22Rv1 (cell line): ENCODE data around the gene IRF7.

Experiments
- H3K27ac ChIP-seq: fragments of 450-650 bp; 2 replicates; pipeline ENCODE4 v1.5.1; 2017
- ZFX ChIP-seq: fragments of 450-650 bp; IDR thresholded peaks from 2 replicates; pipeline ENCODE4 v1.6.1; 2017; ENCODE audit warnings: antibody characterized with exemption, borderline replicate concordance
- TF ChIP-seq, protein P1 (sequence below): fragments of 450-650 bp; IDR thresholded peaks from 2 replicates; pipeline ENCODE4 v1.5.1; 2017; ENCODE audit warnings: mild to moderate bottlenecking

IRF7 gene

DNA sequence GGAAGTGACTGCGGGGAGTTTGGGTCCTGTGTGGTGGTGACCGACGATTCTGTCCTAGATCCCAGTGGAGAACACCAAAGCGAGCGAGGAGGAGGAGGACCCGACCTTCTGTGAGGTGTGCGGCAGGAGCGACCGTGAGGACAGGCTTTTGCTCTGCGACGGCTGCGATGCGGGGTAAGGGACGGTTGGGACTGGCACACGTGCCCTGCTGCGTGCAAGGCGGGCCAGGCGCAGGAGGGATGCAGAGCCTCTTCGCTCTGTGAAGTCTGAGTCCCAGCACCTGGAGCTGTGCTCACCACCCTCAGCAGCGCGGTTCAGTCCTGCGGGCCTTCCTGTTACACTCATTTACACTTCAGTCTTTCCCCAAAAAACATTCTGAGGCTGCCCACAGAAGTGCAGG is 23.2 kb downstream of the IRF7 start:
- no peak overlapping the region for H3K27ac ChIP-seq
- TF ChIP-seq, protein P1, sequence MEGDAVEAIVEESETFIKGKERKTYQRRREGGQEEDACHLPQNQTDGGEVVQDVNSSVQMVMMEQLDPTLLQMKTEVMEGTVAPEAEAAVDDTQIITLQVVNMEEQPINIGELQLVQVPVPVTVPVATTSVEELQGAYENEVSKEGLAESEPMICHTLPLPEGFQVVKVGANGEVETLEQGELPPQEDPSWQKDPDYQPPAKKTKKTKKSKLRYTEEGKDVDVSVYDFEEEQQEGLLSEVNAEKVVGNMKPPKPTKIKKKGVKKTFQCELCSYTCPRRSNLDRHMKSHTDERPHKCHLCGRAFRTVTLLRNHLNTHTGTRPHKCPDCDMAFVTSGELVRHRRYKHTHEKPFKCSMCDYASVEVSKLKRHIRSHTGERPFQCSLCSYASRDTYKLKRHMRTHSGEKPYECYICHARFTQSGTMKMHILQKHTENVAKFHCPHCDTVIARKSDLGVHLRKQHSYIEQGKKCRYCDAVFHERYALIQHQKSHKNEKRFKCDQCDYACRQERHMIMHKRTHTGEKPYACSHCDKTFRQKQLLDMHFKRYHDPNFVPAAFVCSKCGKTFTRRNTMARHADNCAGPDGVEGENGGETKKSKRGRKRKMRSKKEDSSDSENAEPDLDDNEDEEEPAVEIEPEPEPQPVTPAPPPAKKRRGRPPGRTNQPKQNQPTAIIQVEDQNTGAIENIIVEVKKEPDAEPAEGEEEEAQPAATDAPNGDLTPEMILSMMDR = no peak
- TF ChIP-seq ZFX = no peak

GRCh38 chr11:590997-591396 is 24.8 kb downstream of the IRF7 start:
- H3K27ac ChIP-seq = no peak overlapping the region
- TF ChIP-seq ZFX = no peak
- TF ChIP-seq, protein P1 = no peak

DNA sequence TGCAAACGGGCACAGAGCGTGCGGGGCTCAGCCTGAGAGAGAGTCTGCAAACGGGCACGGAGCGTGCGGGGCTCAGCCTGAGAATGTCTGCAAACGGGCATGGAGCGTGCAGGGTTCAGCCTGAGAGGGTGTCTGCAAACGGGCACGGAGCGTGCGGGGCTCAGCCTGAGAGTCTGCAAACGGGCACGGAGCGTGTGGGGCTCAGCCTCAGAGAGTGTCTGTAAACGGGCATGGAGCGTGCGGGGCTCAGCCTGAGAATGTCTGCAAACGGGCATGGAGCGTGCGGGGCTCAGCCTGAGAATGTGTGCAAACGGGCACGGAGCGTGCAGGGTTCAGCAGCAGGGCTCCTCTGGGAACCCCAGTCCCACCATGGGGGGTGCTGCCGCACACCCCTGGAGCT is 26.0 kb downstream of the IRF7 start:
- H3K27ac ChIP-seq = no peak overlapping the region
- no peak for TF ChIP-seq ZFX
- TF ChIP-seq, protein P1 = no peak

DNA sequence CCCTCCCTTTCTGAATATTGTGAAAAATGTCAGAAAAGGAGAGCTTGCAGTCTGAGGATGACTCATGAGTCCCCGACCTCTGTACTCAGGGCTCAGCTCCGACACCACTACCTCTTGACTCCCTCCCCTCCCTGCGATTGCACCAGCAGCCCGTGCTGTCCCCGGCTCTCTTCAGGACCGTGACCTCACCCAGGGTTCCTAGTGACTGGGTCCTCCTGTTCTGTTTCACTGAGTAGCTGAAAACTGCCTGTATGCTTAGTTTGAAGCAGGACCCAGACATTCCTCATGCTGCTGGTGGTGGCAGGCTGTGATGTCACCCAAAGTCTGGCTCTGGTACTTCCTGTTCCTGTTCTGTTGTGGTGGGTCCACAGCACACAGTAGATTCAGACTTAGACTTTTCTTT is 27.8 kb downstream of the IRF7 start:
- TF ChIP-seq, protein P1 = no peak
- TF ChIP-seq ZFX = no peak

GRCh38 chr11:587546-587945 is 28.2 kb downstream of the IRF7 start:
- TF ChIP-seq, protein P1 = no peak
- TF ChIP-seq ZFX = no peak
- H3K27ac ChIP-seq = no peak overlapping the region

More for the DNA sequence above, 27.8 kb downstream of the IRF7 start:
- H3K27ac ChIP-seq = no peak overlapping the region

GRCh38 chr11:586376-587316 is 29.1 kb downstream of the IRF7 start:
- H3K27ac ChIP-seq = no peak overlapping the region
- TF ChIP-seq ZFX = no peak
- TF ChIP-seq, protein P1 = no peak

- TF ChIP-seq ZFX = no peak
- TF ChIP-seq, protein P1 = no peak
- no peak overlapping the region for H3K27ac ChIP-seq
Observed at GRCh38 chr11:584287-584686, 31.5 kb downstream of the IRF7 start.
